K562 (cell line): ENCODE measurements around the gene SARS2. TPM values are rescaled to one million over a fixed set of nuclear protein-coding genes. Genes with fewer than 3 reads are reported as not detected.
A peak's percentile ranks its signal among the peaks of the same experiment; 100 is the strongest.

Experiments
- CBFA2T2 ChIP-seq: fragments of 450-650 bp; conservative IDR thresholded peaks from 2 replicates; pipeline ENCODE4 v1.6.1; 2017; ENCODE audit warnings: mild to moderate bottlenecking
- CBX1 ChIP-seq: sonication (generic); IDR thresholded peaks from 2 replicates; pipeline ENCODE4 v1.6.1; 2016; ENCODE audit warnings: antibody characterized with exemption, low read depth, mild to moderate bottlenecking
- CCNT2 ChIP-seq: IDR thresholded peaks from 2 replicates; pipeline ENCODE4 v1.6.1; 2011; ENCODE audit warnings: borderline replicate concordance, low read depth, mild to moderate bottlenecking, moderate library complexity, mixed read lengths, low read length; ENCODE audit not compliant: insufficient read length; ENCODE audit errors: extremely low read depth
- NONO ChIP-seq, 2 experiments: fragments of 200-400 bp in 1 of 2; fragments of 450-650 bp in 1 of 2; formaldehyde crosslinking in 1 of 2; IDR thresholded peaks; 2 replicates each; pipeline ENCODE4 v1.6.1; 2017; ENCODE audit warnings: low read depth in 2 of 2, mild to moderate bottlenecking in 2 of 2, moderate library complexity in 2 of 2, low read length in 1 of 2
- OTX1 ChIP-seq: fragments of 450-650 bp; formaldehyde crosslinking; IDR thresholded peaks from 2 replicates; pipeline ENCODE4 v1.4.0; 2022; ENCODE audit warnings: mild to moderate bottlenecking
- PRMT5 ChIP-seq: sonication (generic); formaldehyde crosslinking; IDR thresholded peaks from 2 replicates; pipeline ENCODE4 v1.5.0; 2020; ENCODE audit warnings: missing genetic modification reagents
- SAFB ChIP-seq: fragments of 200-400 bp; formaldehyde crosslinking; IDR thresholded peaks from 2 replicates; pipeline ENCODE4 v1.6.1; 2017; ENCODE audit warnings: low read depth, low read length, borderline replicate concordance
- STAT5A ChIP-seq: IDR thresholded peaks from 2 replicates; pipeline ENCODE4 v1.6.1; 2012; ENCODE audit warnings: low read length, inconsistent platforms, borderline replicate concordance
- TCF3 ChIP-seq: sonication (generic); formaldehyde crosslinking; IDR thresholded peaks from 2 replicates; pipeline ENCODE4 v1.4.0; 2020; ENCODE audit warnings: mild to moderate bottlenecking, missing genetic modification reagents
- TCFL5 ChIP-seq: fragments of 250-450 bp; sonication (Bioruptor Pico); conservative IDR thresholded peaks from 2 replicates; pipeline ENCODE4 v1.6.1; 2021; ENCODE audit warnings: mild to moderate bottlenecking, moderate library complexity, matching md5 sums
- ZBED1 ChIP-seq: IDR thresholded peaks from 2 replicates; pipeline ENCODE4 v1.6.1; 2014
- ZBTB8A ChIP-seq: fragments of 450-650 bp; IDR thresholded peaks from 2 replicates; pipeline ENCODE4 v1.6.1; 2018; ENCODE audit warnings: mild to moderate bottlenecking, moderate library complexity; ENCODE audit not compliant: partially characterized antibody
- ZNF764 ChIP-seq: fragments of 250-450 bp; sonication (Bioruptor Pico); IDR thresholded peaks from 2 replicates; pipeline ENCODE4 v1.4.0; 2020; ENCODE audit warnings: low read depth, mild to moderate bottlenecking, moderate library complexity
- polyA plus RNA-seq, 8 experiments: library from polyadenylated mRNA; depleted of rRNA in 4 of 8; stranded (reverse) in 5 of 8; unstranded in 3 of 8; fragments of >200 nt; fragmentation: Nextera tagmentation in 2 of 8; fragmentation: Illumina TruSeq in 1 of 8; extraction: Ambion mirVana in 2 of 8; extraction: Trizol in 1 of 8; gene quantifications; 2 replicates each; pipeline versions ENCODE4 v1.2.1 to v1.2.3, GENCODE V29; 2011 to 2014; ENCODE audit warnings: inconsistent platforms in 1 of 8, missing spikeins in 1 of 8
- total RNA-seq, 7 experiments: library from RNA; depleted of rRNA in 6 of 7; stranded (reverse); fragments of >200 nt in 6 of 7; fragmentation: Illumina TruSeq in 2 of 7; extraction: Trizol in 2 of 7; gene quantifications; 2 replicates each; pipeline versions ENCODE4 v1.2.1 to v1.2.3, GENCODE V29; 2011 to 2021; ENCODE audit warnings: low replicate concordance in 1 of 7
- TF ChIP-seq, protein P1 (sequence below), 2 experiments: fragments of 450-650 bp; IDR thresholded peaks; 2 replicates each; pipeline ENCODE4 v1.6.1; 2016; ENCODE audit warnings: mild to moderate bottlenecking in 2 of 2, borderline replicate concordance in 1 of 2, low read depth in 1 of 2, moderate library complexity in 1 of 2
- TF ChIP-seq, protein P2 (sequence below): sonication (generic); formaldehyde crosslinking; IDR thresholded peaks from 2 replicates; pipeline ENCODE4 v1.8.0; 2023; ENCODE audit warnings: mild to moderate bottlenecking, missing genetic modification reagents
- TF ChIP-seq, protein P3 (sequence below): fragments of 250-450 bp; sonication (Bioruptor Pico); IDR thresholded peaks from 2 replicates; pipeline ENCODE4 v1.8.0; 2021; ENCODE audit warnings: moderate library complexity, mild to moderate bottlenecking, inconsistent platforms

SARS2 gene
- total and polyA plus RNA-seq, 9 of the 15 experiments (the other 6 are each of a cell fraction or from before 2014, with no cell fraction given) = 3.1 to 59.1 (median 31.7) TPM

- TF ChIP-seq, protein P1, sequence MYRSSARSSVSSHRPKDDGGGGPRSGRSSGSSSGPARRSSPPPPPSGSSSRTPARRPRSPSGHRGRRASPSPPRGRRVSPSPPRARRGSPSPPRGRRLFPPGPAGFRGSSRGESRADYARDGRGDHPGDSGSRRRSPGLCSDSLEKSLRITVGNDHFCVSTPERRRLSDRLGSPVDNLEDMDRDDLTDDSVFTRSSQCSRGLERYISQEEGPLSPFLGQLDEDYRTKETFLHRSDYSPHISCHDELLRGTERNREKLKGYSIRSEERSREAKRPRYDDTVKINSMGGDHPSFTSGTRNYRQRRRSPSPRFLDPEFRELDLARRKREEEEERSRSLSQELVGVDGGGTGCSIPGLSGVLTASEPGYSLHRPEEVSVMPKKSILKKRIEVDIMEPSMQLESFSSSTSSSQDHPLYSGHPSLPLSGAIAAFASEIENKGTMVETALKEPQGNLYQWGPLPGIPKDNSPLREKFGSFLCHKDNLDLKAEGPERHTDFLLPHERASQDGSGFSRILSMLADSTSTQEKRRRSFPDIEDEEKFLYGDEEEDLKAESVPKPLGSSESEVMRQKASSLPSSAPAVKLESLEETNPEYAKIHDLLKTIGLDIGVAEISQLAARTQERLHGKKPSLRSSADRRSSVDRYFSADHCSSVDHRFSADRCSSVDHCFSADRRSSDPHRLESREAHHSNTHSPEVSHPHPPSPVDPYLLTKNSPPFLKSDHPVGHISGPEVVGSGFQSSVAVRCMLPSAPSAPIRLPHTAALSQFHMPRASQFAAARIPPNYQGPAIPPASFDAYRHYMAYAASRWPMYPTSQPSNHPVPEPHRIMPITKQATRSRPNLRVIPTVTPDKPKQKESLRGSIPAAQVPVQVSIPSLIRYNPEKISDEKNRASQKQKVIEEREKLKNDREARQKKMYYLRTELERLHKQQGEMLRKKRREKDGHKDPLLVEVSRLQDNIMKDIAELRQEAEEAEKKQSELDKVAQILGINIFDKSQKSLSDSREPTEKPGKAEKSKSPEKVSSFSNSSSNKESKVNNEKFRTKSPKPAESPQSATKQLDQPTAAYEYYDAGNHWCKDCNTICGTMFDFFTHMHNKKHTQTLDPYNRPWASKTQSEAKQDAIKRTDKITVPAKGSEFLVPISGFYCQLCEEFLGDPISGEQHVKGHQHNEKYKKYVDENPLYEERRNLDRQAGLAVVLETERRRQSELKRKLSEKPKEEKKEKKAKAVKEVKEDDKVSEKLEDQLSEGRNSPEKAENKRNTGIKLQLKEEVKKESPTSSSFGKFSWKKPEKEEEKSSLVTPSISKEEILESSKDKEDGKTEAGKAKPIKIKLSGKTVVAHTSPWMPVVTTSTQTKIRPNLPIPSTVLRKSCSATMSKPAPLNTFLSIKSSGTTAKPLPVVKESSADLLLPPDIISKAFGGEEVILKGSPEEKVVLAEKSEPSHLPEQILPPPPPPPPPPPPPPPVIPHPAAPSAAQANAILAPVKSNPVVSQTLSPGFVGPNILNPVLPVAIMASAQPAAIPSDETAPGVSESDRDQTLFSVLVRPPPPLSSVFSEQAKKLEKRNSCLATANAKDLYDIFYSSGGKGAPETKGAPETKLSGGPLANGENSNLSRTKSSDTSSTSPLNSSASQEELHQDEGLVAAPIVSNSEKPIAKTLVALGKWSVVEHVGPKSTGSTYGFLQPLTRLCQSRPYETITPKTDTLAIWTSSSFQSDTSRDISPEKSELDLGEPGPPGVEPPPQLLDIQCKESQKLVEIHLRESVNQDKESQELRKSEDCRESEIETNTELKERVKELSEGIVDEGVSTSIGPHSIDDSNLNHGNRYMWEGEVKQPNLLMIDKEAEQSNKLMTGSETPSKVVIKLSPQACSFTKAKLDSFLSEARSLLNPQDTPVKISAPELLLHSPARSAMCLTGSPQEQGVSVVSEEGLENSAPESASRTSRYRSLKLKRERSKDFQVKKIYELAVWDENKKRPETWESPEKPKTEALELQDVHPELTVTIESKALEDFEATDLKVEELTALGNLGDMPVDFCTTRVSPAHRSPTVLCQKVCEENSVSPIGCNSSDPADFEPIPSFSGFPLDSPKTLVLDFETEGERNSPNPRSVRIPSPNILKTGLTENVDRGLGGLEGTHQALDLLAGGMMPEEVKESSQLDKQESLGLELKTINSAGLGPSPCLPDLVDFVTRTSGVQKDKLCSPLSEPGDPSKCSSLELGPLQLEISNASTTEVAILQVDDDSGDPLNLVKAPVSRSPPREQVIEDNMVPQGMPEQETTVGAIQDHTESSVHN (IDR thresholded peaks at IDR 0.05; ENCODE audit: borderline replicate concordance in 1 of 2, low read depth in 1 of 2) = no peak
- TF ChIP-seq, protein P2, sequence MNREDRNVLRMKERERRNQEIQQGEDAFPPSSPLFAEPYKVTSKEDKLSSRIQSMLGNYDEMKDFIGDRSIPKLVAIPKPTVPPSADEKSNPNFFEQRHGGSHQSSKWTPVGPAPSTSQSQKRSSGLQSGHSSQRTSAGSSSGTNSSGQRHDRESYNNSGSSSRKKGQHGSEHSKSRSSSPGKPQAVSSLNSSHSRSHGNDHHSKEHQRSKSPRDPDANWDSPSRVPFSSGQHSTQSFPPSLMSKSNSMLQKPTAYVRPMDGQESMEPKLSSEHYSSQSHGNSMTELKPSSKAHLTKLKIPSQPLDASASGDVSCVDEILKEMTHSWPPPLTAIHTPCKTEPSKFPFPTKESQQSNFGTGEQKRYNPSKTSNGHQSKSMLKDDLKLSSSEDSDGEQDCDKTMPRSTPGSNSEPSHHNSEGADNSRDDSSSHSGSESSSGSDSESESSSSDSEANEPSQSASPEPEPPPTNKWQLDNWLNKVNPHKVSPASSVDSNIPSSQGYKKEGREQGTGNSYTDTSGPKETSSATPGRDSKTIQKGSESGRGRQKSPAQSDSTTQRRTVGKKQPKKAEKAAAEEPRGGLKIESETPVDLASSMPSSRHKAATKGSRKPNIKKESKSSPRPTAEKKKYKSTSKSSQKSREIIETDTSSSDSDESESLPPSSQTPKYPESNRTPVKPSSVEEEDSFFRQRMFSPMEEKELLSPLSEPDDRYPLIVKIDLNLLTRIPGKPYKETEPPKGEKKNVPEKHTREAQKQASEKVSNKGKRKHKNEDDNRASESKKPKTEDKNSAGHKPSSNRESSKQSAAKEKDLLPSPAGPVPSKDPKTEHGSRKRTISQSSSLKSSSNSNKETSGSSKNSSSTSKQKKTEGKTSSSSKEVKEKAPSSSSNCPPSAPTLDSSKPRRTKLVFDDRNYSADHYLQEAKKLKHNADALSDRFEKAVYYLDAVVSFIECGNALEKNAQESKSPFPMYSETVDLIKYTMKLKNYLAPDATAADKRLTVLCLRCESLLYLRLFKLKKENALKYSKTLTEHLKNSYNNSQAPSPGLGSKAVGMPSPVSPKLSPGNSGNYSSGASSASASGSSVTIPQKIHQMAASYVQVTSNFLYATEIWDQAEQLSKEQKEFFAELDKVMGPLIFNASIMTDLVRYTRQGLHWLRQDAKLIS (CRISPR knock-in tag) = no peak
- TF ChIP-seq CBFA2T2 (peak; percentile 31; the same call in 1 of the 2 replicates), STAT5A (no peak), SAFB (no peak), ZNF764 (CRISPR knock-in tag) (no peak), OTX1 (CRISPR knock-in tag) (no peak), TCFL5 (CRISPR knock-in tag) (no peak), TCF3 (CRISPR knock-in tag) (no peak), NONO (IDR thresholded peaks at IDR 0.05; ENCODE audit: low read depth in 2 of 2, low read length in 1 of 2) (0 out of 4 replicates have a peak, but pooled peaks of 1 of the 2 experiments have one; percentile 49), CCNT2 (peak; percentile 51), ZBTB8A (no peak), CBX1 (no peak), ZBED1 (no peak), PRMT5 (CRISPR knock-in tag) (no peak)
- TF ChIP-seq, protein P3, sequence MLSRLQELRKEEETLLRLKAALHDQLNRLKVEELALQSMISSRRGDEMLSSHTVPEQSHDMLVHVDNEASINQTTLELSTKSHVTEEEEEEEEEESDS (CRISPR knock-in tag) = no peak
These were observed 30.9 kb downstream of the SARS2 start, which contains the start of the genes NFKBIB and SIRT2 (continued) for GRCh38 chr19:38899447-38900201.
